Activated effector memory CD4-positive, alpha-beta T cell treated with Interleukin-2 at 50 U/mL for 16 hours (primary cell): ENCODE data around the gene UGT8.
"Not testable (repeated sequence)": the region's sequence is repeated elsewhere in the genome, so short reads cannot be mapped to it uniquely, and the experiment has no call there.

Experiments used
- DNase-seq: peaks from one replicate; pipeline ENCODE4 v3.0.0-alpha.2; 2020

UGT8 gene, protein sequence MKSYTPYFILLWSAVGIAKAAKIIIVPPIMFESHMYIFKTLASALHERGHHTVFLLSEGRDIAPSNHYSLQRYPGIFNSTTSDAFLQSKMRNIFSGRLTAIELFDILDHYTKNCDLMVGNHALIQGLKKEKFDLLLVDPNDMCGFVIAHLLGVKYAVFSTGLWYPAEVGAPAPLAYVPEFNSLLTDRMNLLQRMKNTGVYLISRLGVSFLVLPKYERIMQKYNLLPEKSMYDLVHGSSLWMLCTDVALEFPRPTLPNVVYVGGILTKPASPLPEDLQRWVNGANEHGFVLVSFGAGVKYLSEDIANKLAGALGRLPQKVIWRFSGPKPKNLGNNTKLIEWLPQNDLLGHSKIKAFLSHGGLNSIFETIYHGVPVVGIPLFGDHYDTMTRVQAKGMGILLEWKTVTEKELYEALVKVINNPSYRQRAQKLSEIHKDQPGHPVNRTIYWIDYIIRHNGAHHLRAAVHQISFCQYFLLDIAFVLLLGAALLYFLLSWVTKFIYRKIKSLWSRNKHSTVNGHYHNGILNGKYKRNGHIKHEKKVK

DNA sequence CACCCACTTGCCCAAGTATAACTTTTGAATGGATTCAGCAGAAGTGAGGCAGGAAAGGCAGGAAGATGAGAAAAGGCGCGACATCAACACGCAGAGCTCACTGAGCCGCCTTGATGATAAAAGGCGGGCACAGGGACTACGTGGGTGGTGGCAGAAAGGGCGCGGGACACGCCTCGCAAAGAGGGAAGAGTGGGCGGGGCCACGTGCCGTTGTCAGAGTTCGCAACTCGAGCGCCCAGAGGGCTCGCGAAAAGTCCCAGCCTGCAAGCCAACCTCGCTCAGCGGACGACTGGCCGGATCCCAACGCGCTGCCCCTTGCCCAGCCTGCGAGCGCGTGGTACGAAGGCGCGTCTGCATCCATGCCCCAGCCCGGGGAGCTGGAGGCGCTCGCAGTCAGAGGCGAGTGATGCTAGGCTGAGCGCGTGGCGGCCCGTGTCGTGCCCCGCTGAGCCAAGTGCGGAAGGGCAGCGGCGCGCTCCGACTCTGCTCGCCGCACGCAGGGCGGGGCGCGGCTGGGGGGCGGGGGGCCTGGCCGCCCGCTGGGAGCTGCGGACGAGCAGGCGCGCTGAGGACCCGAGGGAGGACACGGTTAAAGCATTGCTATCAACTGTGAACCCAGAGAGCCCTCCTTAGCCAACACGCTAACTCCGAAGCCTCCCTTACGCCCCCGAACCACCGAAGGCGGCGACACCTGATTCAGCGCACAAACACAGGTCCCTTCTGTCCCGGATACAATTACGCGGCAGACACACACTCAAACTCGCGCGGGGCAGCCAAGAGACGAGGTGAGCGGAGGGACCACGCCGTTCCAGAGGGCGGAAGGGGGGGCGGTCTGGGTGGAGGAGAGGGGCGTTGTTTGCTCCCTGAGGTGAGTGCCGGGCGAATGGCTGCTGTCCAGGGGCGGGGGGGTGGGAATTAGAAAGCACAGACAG, at the start of gene UGT8:
UGT8 (plus strand) TSS at position 617 of the 931 bp plus-strand sequence. CDS start 24,074 bp downstream, outside the sequence.
- DNase-seq: no peak

DNA sequence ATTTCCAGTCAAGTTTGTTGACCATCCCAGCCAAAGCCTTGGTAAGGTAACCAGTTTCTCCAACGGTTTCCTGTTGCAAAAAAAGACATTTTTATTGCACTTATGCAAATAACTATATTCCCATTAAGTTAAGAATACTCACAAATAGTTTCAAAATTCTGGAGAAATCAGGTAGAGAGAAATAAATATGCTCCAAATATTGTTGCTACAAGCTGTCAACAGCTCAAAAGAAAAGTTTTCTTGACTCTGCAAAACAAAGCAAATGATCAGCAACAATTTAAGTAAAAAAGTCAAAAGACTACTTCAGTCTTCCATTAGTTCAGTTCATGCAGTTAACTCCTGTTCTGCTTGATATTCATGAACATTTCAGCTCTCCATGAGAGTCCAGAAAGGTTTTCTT, 49.0 kb upstream of the UGT8 start:
- DNase-seq: no peak

DNA sequence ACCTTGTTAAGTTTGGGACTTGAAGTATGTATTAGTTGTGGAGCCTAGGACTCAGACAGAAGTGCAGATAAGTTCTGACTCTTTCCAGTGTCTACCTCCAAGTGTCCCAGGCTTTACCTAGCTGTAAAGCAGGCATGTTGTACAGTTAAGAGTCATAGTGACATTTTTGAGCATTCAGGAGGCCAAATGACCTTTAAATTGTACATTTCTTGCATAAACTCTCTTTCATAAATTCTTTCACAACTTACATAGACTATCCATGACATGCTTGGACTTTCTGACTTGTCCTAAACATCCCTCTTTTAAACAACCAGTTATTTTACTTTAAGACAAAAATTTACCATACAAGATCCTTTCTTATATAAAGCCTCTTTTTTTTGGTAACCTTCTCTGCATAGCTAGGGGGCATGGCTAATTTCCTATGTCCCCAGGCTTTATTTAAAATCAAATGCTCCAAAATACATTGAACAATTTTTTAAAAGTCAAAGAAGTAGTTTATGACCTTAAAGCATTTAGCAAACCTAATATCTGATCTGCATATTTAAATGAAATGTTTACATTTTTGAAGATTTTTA, 40.1 kb upstream of the UGT8 start:
- no peak for DNase-seq

DNA sequence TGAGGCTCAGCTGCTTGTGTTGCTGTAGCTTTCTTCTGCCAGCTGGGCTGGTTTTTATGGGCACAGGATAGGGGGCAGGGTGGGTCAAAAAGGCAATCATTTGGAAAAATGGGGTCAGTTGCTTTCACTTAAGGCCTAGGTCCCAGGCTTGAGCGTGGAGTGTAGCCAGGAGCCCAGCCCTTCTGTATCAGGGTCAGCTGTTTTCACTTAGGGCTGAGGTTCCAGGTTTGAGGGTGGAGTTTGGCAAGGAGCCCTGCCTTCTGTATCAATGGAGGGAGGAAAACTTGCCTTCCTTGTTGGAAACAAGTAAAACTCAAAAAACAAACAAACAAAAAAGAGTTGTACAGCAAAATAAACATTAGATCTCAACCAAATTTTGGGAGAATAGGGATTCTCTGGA, 37.0 kb upstream of the UGT8 start:
- DNase-seq: no peak

DNA sequence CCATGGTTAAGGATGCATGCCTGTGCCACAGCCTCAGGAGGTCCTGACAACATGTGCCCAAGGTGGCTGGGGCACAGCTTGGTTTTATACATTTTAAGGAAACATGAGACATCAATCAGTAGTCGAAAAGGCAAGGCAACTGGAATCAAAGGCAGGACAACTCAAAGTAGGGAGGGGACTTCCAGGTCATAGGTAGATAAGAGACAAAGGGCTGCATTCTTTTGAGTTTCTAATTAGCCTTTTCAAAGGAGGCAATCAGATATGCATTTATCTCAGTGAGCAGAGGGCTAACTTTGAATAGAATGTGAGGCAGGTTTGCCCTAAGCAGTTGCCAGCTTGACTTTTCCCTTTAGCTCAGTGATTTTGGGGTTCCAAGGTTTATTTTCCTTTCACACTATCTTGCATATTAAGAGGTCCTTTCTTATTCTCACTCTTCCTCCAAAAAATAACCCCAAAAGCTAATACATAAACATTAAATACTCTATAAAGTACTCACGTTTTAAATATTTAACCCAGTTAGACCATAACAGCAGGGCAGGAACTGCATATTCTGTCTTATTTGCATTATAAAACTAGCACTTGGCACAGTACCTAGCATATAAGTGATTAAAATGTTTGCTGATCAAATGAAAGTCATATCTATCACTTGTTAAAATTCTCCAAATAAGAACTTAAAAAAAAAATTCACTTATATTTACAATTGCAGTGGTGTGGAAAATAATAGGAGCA, 36.3 kb upstream of the UGT8 start:
- DNase-seq: no peak

DNA sequence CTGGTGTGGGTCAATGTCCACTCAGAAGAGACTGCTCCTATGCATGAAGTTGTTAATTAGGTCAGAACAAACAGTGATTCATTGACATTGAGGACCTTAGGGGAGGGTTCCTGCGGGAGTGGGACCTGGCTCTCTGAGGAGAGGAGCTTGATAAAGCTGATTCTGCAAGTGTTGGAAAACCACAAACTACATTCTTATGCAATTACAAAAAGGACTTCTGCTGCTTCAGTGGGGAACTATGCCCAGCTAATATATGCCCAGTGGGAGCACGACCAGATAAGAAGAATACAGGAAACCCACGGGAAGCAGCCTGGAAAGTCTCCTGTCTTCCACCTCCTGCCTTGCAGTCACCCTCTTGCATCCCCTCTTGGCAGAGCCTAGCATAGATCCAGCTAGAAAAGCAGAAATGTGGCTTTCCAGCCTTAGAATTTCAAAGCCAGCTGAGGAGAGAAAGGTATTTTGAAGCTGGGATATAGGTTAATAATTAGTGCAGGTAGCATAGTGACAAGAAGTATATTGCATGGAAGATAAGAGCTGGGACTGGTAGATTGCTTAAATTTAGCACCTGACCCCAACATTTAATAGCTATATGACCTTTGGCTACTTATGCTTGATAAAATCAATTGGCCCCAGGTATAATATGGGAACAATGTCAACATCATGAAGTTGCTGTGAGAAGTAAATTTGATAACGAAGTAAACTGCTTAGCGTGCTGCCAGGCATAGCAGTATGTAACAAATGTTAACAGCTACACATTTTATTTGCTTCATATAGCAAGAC, 34.9 kb upstream of the UGT8 start:
- no peak for DNase-seq

DNA sequence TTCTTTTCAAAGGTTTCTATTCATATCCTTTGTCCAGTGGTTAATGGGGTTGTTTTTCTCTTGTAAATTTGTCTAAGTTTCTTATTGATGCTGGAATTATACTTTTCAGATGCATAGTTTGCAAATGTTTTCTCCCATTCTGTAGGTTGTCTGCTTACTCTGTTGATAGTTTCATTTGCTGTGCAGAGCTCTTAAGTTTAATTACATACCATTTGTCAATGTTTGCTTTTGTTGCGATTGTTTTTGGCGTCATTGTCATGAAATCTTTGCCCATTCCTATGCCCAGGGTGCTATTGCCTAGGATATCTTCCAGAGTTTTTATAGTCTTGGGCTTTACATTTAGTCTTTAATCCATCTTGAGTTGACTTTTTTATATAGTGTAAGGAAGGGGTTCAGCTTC, 21.2 kb upstream of the UGT8 start:
- no peak for DNase-seq

DNA sequence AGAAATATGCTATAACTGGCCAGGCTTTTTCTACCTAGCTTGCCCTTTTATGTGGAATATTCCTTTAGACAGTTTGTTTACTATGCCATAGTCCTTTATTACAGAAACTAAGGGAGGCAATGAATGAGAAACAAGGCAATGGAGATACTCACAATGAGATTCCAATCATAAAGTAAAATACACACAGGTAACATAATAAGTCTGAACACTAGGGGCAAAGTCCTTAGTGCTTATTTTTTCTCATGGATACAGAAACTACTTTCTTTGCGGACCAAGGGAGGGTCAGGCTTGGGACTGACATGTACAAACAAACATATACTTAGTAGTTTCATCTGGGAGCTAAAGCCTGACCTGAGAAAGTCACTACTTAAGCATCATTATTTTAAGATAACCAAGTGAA, 16.0 kb upstream of the UGT8 start:
- no peak for DNase-seq

DNA sequence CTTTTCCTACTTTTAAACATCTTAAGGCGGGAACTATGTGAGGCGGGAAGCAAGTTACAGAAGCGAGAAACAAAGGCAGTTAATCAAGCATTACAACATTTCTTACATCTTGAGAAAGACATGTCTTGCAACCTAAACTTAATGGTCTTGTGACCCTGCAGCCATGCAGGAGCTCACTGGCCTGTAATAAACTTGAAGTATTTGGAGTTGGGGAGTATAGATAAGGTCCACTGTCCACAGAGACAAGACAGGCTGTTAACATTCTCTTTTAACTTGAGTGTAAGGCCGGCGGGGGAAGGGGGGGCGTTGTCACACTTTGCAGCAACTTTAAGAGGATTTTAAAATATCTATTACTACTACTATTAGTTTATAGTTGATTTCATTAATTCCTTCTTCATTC, 10.3 kb upstream of the UGT8 start:
- no peak for DNase-seq

DNA sequence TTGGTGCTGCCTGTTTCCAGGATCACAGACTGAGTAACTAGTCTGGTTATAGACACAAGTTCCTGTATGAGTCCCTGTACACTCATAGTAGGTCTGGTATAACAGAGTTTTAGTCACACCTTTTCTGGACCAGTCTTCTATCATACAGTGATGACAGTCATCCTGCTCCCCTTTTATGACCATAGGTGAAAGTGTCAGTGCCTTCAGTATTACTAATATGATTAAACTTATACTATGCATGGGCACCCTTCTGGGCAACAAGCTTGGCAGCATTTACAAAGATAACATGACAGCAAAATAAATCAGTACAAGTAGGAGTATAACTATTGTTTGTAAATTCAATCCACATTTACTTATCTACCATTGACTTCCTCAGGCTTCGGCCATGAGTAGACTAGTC, 8.2 kb upstream of the UGT8 start:
- not testable (repeated sequence) for DNase-seq

DNA sequence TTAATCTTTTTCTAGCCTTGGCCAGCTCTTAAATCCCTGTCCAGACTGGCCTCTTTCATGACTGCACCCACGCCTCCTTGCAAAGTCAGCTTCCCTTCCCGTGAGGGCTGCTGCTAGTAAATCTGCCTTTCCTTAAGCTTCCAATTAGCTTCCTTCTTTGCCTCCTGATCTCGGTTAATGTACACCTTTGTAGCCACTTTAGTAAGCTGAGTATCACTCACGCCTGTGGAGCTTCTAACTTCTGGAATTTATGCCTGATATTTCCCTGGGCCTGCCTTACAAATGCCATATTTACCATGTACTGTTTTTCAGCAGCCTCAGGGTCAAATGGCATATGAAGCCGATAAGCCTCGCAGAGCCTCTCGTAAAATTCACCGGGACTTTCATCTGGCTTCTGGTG, 5.1 kb upstream of the UGT8 start:
- no peak for DNase-seq

DNA sequence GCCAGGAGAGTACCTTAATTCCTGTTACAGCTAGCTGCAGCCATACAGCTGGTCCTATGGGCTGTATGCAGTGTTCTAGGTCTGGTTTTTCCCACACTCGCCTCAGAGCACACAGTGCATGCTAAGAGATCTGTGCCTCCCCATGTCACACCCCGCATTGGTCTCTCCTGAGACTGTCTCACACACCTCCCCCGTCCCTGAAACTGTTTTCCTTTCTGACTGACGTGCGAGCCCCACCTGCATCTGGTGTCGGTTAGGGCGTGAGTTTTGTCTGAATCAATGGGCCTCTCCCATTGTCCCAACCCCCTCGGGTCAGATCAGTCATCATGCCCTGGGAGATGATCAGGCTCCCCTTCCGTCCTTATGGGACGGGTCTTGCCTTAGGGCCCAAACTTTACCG, 3.4 kb upstream of the UGT8 start:
- DNase-seq: no peak

DNA sequence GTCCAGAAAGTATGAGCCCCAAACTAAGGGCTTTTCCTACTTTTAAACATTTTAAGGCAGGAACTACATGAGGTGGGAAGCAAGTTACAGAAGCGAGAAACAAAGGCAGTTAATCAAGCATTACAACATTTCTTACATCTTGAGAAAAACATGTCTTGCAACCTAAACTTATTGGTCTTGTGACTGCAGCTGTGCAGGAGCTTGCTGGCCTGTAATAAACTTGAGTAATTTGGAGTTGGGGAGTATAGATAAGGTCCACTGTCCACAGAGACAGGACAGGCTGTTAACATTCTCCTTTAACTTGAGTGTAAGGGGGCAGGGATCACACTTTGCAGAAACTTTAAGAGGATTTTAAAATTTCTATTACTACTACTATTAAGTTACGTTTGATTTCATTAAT, 2.7 kb upstream of the UGT8 start:
- DNase-seq: no peak

DNA sequence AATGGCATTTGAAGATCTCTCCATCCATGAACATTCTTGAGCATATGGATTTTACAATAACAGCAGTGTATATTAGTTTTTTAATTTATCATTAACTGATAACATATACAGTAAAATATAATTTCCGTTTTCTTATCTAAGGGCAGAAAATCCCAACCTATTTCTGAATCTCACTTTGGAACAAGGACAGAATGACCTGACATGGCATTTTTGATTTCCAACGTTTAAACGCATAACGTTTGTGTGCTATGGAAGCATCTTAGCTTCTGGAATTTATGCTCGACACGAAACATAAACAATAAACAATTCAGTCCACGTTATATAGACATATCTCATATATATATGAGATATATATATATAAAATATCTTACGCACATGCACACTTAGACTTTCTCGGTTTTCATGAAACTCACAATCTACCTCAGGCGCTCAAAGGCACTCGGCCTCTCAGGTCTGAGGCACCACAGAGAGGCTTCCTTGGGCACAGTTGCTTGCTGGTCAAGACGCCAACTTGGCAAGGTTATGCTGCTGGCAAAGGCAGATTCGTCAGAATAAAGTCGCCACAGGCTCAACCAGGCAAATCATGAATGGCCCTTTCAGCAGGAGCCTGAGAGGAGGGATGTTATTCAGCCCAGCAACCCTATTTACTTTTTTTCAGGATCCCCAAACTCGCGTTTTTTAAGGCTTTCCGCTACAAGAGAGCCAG, 1.0 kb upstream of the UGT8 start:
- DNase-seq: no peak

DNA sequence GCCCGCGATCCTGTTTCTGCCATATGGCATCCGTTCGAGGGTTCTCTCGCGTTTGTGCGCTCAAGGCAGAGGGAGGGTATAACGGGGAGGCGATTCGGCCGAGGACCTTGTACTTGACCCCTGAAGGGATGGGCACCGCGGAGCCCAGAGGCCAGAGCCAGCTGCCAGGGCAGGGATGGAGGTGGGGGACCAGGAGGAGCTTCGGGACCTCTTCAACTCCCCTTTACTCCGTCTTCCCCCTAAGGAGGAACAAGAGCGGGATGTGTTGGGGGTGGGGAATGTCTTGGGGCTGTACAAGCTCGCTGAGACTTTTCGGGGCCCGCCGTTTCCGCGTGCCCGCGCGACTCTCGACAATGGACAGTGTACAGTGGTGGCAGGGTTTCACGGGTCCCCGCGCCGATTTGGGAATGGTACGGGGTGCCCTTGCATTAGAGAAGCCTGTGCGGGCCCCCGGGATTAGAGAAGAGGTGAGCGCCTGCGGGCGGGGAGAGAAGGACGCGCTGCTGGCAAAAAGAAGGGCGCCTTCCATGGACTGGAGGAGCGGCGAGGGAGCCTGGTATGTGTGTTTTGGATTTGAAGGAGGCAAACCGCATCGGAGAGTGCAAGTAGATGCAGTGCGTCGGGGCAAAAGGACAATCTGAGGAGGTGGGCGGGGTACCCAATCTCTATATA, 760 bp downstream of the UGT8 start:
- DNase-seq: no peak

DNA sequence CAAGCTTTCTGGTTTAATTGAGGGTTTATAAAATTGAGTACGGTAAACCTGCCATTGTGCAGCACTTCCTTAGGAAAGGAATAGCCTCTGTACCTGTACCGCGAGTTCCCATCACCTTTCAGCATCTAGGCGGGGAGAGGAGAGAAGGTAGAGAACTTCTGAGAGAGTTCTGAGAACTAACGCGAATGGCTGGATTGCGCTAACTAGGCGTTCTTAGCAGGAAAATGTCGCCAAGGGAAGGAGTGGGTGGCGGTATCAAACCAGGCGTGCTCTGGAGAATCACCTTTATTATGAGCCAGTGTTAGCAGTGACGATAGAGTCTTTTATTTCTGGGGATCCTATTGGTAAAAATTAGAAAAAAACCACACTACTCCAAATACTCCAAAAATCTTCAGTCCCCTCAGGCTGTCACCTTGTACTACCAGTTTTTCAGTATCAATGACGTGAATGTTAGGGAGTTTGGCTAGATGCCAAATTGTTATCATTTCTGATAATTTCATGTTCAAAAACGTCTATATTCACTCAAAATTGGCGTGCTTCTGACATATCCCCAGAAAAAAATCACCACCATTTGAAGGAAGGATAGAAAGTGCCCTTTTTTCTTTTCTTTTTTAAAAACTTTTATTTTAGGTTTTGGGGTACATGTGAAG, 1.4 kb downstream of the UGT8 start:
- no peak for DNase-seq

DNA sequence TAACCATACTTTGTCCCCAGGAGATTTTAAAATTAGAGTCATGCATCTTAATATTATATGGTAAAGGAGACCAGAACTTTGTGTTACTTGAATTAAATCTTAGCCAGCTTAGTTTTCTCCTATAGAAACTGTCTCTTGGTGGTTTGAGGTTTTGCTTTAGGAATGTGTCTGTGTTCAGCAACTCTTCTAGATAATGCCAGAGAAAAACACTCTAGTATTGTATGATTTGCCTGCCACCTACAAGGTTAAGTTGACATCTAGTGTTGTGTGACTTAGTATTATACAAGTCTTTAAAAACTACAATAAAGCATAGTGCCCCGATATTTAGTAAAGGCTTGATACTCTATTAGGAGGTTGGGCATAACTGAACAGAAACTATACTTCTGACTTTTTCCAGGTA, 2.1 kb downstream of the UGT8 start:
- no peak for DNase-seq

DNA sequence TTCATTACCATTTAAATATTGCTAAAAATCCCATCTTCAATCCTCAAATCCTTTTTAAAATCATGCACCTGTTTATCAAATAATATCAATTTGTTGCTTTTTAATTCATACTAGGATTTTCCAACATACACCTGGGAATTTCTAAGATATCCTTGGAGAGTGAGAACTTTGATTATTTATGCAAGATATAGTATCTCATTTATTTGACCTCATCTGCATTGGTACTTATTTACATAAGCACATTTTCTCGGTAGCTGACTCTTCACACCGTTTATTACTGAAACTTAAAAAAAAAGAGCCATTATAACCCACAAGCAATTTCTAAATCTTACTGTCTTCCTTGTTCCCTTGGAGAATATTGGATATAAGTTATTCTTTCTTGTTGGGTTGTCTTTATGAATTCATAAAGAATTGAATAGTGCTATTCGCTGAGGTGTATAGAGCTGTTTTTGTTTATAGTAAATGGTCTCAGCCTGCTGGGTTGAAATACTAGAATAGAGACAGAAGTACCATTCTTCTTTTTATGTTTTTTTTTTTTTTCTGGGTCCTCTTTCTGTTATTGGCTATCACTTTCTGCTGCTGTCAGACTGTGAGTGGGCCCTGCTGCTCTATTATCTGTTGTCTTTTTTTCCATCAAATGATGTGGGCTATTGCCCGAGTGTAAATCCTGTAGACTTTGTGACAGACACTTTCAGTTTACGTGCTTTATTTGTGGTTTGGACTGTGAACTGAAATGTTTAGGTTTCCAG, 2.9 kb downstream of the UGT8 start:
- DNase-seq: no peak

DNA sequence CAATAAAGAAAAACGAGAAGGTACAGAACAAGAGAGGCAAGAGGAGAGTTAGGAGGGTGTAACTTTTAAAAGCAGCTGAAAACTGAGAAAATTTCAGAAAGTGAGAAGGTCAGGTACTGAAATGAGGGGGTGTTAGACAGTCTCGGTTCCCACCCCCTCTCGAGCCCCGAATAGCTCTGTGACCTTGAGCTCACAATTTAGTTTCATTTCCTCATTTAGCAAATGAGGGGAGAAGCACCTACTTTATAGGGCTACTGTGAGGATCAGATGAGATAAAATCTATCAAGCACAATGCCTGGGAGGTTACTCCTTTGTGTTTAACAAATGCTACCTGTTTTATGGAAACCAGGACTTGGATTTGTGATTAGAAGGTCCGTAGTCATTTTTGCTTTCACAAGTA, 4.9 kb downstream of the UGT8 start:
- no peak for DNase-seq
